Body of pancreas (tissue), 4 donors: ENCODE measurements around the gene STIMATE. TPM values are rescaled to one million over a fixed set of nuclear protein-coding genes. Genes with fewer than 3 reads are reported as not detected.

Experiments
- ATAC-seq: fragments of 150-250 bp; one replicate; pipeline ENCODE4 v1.9.1; 2016
- DNase-seq, 4 donors: peaks; one replicate each; pipeline ENCODE4 v3.0.0-alpha.2; 2019
- H3K27ac ChIP-seq, 4 donors: fragments of 200-600 bp; sonication (generic); 1 replicate in 3 of 4; 2 replicates in 1 of 4; pipeline versions ENCODE4 v1.5.1 to v1.6.1; 2016 to 2019; ENCODE audit warnings: mild to moderate bottlenecking in 1 of 4, mixed read lengths in 1 of 4, moderate library complexity in 1 of 4
- H3K27me3 ChIP-seq, 2 donors: fragments of 200-600 bp; sonication (generic); one replicate each; pipeline ENCODE4 v1.6.0; 2016; ENCODE audit warnings: mild to moderate bottlenecking in 1 of 2
- H3K36me3 ChIP-seq, 2 donors: fragments of 200-600 bp; sonication (generic); replicated peaks in 1 of 2; 2 replicates each; pipeline ENCODE4 v1.5.1; 2016; ENCODE audit warnings: low read depth in 2 of 2; ENCODE audit not compliant: insufficient read depth in 1 of 2
- H3K4me1 ChIP-seq: fragments of 200-600 bp; sonication (generic); one replicate; pipeline ENCODE4 v1.6.0; 2016
- H3K4me3 ChIP-seq, 2 donors: fragments of 200-600 bp; sonication (generic); 1 replicate in 1 of 2; 2 replicates in 1 of 2; pipeline ENCODE4 v1.5.1; 2016 to 2019
- H3K9me3 ChIP-seq, 3 donors: fragments of 200-600 bp; sonication (generic); 1 replicate in 2 of 3; 2 replicates in 1 of 3; pipeline ENCODE4 v1.5.1; 2016
- POLR2A ChIP-seq, 3 donors: fragments of 450-650 bp; IDR thresholded peaks; one replicate each; pipeline ENCODE4 v1.6.1; 2016; ENCODE audit warnings: antibody characterized with exemption in 3 of 3, mild to moderate bottlenecking in 2 of 3
- WGBS, 2 donors: methylation state at CpG; one replicate each; pipeline ENCODE4 v1.1.5; 2017; 5-methylcytosine and 5-hydroxymethylcytosine counted together
- intact Hi-C: fragments of 100-400 bp; cut with DNase I; formaldehyde crosslinking; loops from one replicate; pipeline ENCODE4 v1.15.1; 2023
- total RNA-seq, 2 donors: library from RNA; depleted of rRNA; stranded (reverse); fragments of >200 nt; gene quantifications; one replicate each; pipeline ENCODE4 v1.1.0, GENCODE V29; 2016
- TF ChIP-seq, protein P1 (sequence below), 7 experiments: fragments of 450-650 bp in 4 of 7; fragments of 200-600 bp in 3 of 7; sonication (generic) in 3 of 7; IDR thresholded peaks; one replicate each; pipeline ENCODE4 v1.5.1; 2016 to 2019; ENCODE audit warnings: antibody characterized with exemption in 7 of 7

Gene STIMATE
- total RNA-seq, 2 donors from 2014 or later: 13.0 to 63.0 TPM

DNA sequence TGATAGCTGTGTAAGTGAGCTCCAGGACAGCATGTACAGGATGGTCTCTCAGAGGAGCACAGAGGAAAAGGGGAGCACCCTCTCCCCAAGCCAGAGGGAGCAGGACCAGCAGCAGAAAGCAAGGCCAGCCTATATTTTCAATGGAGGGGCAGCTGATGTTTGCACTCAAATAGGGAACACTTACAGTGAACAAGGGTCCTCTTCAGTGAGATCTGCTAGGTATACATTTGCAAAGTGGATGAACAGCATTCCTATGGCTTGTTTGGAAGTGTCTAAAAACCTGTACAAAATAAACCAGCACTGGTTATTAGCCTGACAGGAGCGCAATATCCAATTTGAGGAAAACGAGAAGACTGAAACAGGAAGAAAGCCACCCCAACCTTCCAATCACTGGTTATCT lies 44.9 kb downstream of the STIMATE start:
- Histone ChIP-seq H3K27ac (no peak overlapping the region), H3K27me3 (no peaks in the 10 kb centered on the region), H3K9me3 (no peaks in the 10 kb centered on the region), H3K4me3 (no peak overlapping the region), H3K36me3 (peaks cover 0 to 5% of the 10 kb centered on the region in 2 donors), H3K4me1 (no peaks in the 10 kb centered on the region)
- intact Hi-C loops: loop anchor here (5.0 kb wide), 1 partner anchor 225 kb away; no protein-coding TSS in a partner anchor
- no peak for DNase-seq
- TF ChIP-seq, protein P1, sequence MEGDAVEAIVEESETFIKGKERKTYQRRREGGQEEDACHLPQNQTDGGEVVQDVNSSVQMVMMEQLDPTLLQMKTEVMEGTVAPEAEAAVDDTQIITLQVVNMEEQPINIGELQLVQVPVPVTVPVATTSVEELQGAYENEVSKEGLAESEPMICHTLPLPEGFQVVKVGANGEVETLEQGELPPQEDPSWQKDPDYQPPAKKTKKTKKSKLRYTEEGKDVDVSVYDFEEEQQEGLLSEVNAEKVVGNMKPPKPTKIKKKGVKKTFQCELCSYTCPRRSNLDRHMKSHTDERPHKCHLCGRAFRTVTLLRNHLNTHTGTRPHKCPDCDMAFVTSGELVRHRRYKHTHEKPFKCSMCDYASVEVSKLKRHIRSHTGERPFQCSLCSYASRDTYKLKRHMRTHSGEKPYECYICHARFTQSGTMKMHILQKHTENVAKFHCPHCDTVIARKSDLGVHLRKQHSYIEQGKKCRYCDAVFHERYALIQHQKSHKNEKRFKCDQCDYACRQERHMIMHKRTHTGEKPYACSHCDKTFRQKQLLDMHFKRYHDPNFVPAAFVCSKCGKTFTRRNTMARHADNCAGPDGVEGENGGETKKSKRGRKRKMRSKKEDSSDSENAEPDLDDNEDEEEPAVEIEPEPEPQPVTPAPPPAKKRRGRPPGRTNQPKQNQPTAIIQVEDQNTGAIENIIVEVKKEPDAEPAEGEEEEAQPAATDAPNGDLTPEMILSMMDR (IDR thresholded peaks at IDR 0.05): no peak
- no peak for TF ChIP-seq POLR2A (IDR thresholded peaks at IDR 0.05)
- WGBS, 2 donors: 40 to 50% methylated on average over 2 of the region's 2 CpGs
- no peak for ATAC-seq

DNA sequence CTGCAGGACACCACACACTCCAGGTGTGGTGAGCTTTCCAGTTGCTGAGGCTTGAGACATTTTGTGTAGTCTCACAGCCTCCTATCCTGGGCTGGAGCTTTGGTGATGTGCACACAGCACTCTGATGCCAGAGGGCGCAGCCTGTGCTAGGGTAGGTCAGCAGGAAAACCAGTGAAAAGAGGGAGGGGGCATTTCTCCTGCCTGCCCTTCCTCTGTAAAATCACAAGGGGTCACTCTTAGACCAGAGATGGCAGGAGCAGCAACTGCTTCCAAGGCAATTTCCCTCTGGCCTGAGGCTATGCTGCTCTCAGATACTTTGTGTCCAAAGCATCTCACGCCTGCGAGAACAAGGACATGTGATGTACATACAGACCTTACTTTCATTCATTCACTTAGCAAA lies 46.0 kb downstream of the STIMATE start:
- WGBS, 2 donors: 73 to 74% methylated on average over 3 of the region's 3 CpGs
- Histone ChIP-seq H3K4me3 (no peak overlapping the region), H3K36me3 (peaks cover 0 to 5% of the 10 kb centered on the region in 2 donors), H3K4me1 (no peaks in the 10 kb centered on the region), H3K27me3 (no peaks in the 10 kb centered on the region), H3K9me3 (no peaks in the 10 kb centered on the region), H3K27ac (no peak overlapping the region)
- TF ChIP-seq, protein P1 (IDR thresholded peaks at IDR 0.05): peak; percentile 27 to 89 (median 77)
- no peak for TF ChIP-seq POLR2A (IDR thresholded peaks at IDR 0.05)
- DNase-seq: peak; percentile 38 to 48 (median 46)
- intact Hi-C loops: loop anchor here (5.0 kb wide), 1 partner anchor 226 kb away; no protein-coding TSS in a partner anchor
- peak; percentile 74 for ATAC-seq

DNA sequence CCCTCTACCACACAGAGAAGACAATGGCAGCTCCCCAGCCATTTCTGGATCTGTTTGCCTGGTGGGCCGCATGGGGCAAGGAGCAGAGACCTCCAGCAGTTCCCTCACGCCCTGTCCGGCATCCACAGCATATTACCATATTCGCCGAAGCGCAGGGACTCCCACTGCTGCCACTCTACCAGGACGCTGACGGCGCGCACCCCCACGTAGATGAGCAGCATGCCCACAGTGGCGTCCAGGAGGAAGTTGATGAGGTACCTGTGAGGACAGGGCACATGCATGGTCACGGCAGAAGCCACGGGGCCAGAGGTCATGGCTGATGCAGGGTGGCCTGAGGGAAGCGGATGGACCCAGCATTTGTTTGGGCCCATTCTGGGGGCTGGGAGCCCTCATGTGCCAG lies 47.7 kb downstream of the STIMATE start:
- ATAC-seq (no peak), DNase-seq (no peak)
- intact Hi-C loops: loop anchor here (5.0 kb wide), 1 partner anchor 228 kb away; no protein-coding TSS in a partner anchor
- Histone ChIP-seq H3K27ac (no peak overlapping the region), H3K36me3 (peaks cover 0 to 5% of the 10 kb centered on the region in 2 donors), H3K9me3 (no peaks in the 10 kb centered on the region), H3K4me3 (no peak overlapping the region), H3K27me3 (no peaks in the 10 kb centered on the region), H3K4me1 (peaks cover 11% of the 10 kb centered on the region)
- 94 to 95% methylated on average over 15 of the region's 15 CpGs for WGBS, 2 donors
- TF ChIP-seq, protein P1 (IDR thresholded peaks at IDR 0.05): no peak
- TF ChIP-seq POLR2A (IDR thresholded peaks at IDR 0.05): no peak

DNA sequence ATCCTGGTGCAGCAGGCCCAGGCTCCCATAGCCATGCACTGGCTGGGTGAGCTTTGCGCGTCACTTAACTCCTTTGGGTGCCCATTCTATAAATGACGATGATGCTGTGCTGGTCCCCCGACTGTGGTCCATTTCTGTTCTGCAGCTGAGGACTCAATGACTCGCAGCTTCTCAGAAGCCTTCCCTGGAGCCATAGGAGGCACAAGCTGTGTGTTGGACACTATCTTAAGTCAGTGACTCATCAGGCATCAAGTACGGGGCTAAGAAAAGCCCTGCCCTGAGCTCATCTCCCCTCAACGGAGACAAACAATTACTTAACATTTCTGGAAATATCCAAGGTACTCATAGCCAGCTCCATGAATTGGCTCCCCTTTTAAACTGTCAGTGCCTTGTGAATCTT lies 48.7 kb downstream of the STIMATE start:
- TF ChIP-seq, protein P1 (IDR thresholded peaks at IDR 0.05): no peak
- TF ChIP-seq POLR2A (IDR thresholded peaks at IDR 0.05): no peak
- intact Hi-C loops: no loop called here
- Histone ChIP-seq H3K4me3 (no peak overlapping the region), H3K36me3 (peaks cover 0 to 5% of the 10 kb centered on the region in 2 donors), H3K4me1 (peaks cover 12% of the 10 kb centered on the region), H3K27ac (no peak overlapping the region), H3K27me3 (no peaks in the 10 kb centered on the region), H3K9me3 (no peaks in the 10 kb centered on the region)
- ATAC-seq (no peak), DNase-seq (no peak)
- 74 to 76% methylated on average over 7 of the region's 7 CpGs for WGBS, 2 donors

DNA sequence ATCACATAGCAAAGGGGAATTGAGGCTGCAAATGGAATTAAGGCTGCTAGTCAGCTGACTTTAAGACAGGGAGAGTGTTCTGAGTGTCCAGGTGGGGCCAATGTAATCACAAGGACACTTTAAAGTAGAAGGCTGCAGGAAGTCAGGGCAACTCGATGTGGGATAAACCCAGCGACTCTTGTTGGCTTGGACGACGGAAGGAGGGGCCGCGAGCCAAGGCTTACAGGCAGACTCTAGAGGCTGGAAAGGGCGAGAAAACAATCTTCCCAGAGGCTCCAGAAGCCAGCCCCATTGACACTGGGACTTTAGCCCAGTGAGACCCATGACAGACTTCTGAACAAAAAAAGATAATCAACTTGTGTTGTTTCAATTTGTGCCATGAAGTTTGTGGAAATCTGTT lies 49.6 kb downstream of the STIMATE start:
- DNase-seq (no peak), ATAC-seq (no peak)
- Histone ChIP-seq H3K4me1 (peaks cover 12% of the 10 kb centered on the region), H3K36me3 (peaks cover 0 to 5% of the 10 kb centered on the region in 2 donors), H3K27ac (no peak overlapping the region), H3K27me3 (no peaks in the 10 kb centered on the region), H3K9me3 (no peaks in the 10 kb centered on the region), H3K4me3 (no peak overlapping the region)
- TF ChIP-seq, protein P1 (IDR thresholded peaks at IDR 0.05): no peak
- no peak for TF ChIP-seq POLR2A (IDR thresholded peaks at IDR 0.05)
- intact Hi-C loops: no loop called here
- WGBS, 2 donors: 86 to 94% methylated on average over 7 of the region's 7 CpGs
